Fibroblast of skin of scalp (primary cell): ENCODE results near the gene REL. TPM values are rescaled to one million over a fixed set of nuclear protein-coding genes. Genes with fewer than 3 reads are reported as not detected.
A peak's percentile ranks its signal among the peaks of the same experiment; 100 is the strongest.
"Not testable (repeated sequence)": the region's sequence is repeated elsewhere in the genome, so short reads cannot be mapped to it uniquely, and the experiment has no call there.

ENCODE experiments used
- DNase-seq: peaks from one replicate; pipeline ENCODE4 v3.0.0-alpha.2; 2013
- polyA plus RNA-seq, 2 experiments: library from polyadenylated mRNA; unstranded; fragments of 120-200 nt; gene quantifications; one replicate each; pipeline ENCODE4 v1.2.1, GENCODE V29; 2013; ENCODE audit not compliant: insufficient read length in 2 of 2

REL gene
- 1.9 TPM for polyA plus RNA-seq (2013, experiment 1 of 2; ENCODE audit: insufficient read length)
- polyA plus RNA-seq (2013, experiment 2 of 2; ENCODE audit: insufficient read length) = 2.1 TPM

GRCh38 chr2:60881047-60881932 is at the start of gene REL:
REL (plus strand) TSS chr2:60881574; CDS start chr2:60881841, 267 bp downstream.
- peak; percentile 87 for DNase-seq

GRCh38 chr2:60831921-60832320 is 49.5 kb upstream of the REL start:
- no peak for DNase-seq

GRCh38 chr2:60832621-60833020 is 48.8 kb upstream of the REL start:
- DNase-seq = no peak

- peak; percentile 6 for DNase-seq
Observed at GRCh38 chr2:60834270-60834717, 47.1 kb upstream of the REL start.

- DNase-seq = no peak
Observed at GRCh38 chr2:60836491-60836890, 44.9 kb upstream of the REL start.

GRCh38 chr2:60837123-60837522 is 44.3 kb upstream of the REL start:
- DNase-seq = no peak

- DNase-seq = no peak
Observed at GRCh38 chr2:60838481-60838880, 42.9 kb upstream of the REL start.

GRCh38 chr2:60839126-60839813 is 42.1 kb upstream of the REL start:
- no peak for DNase-seq

GRCh38 chr2:60840880-60841279 is 40.5 kb upstream of the REL start:
- DNase-seq = no peak

- DNase-seq = no peak
Observed at GRCh38 chr2:60843006-60843405, 38.4 kb upstream of the REL start.

GRCh38 chr2:60844105-60844504 is 37.3 kb upstream of the REL start:
- DNase-seq = no peak

- no peak for DNase-seq
Observed at GRCh38 chr2:60847854-60848253, 33.5 kb upstream of the REL start.

GRCh38 chr2:60849187-60849586 is 32.2 kb upstream of the REL start:
- DNase-seq = no peak

- DNase-seq = no peak
Observed at GRCh38 chr2:60852282-60852860, 29.0 kb upstream of the REL start.

- no peak for DNase-seq
Observed at GRCh38 chr2:60853531-60853930, 27.8 kb upstream of the REL start.

- no peak for DNase-seq
Observed at GRCh38 chr2:60855989-60856669, 25.2 kb upstream of the REL start.

GRCh38 chr2:60857056-60857455 is 24.3 kb upstream of the REL start:
- DNase-seq = no peak

GRCh38 chr2:60858897-60859311 is 22.5 kb upstream of the REL start:
- no peak for DNase-seq

- no peak for DNase-seq
Observed at GRCh38 chr2:60861736-60862135, 19.6 kb upstream of the REL start.

GRCh38 chr2:60862642-60863041 is 18.7 kb upstream of the REL start:
- DNase-seq = no peak

- not testable (repeated sequence) for DNase-seq
Observed at GRCh38 chr2:60865361-60865760, 16.0 kb upstream of the REL start.

- no peak for DNase-seq
Observed at GRCh38 chr2:60867007-60867406, 14.4 kb upstream of the REL start.

- no peak for DNase-seq
Observed at GRCh38 chr2:60867848-60868247, 13.5 kb upstream of the REL start.
